Measurements from ENCODE around the gene ARL4A. TPM values are rescaled to one million over a fixed set of nuclear protein-coding genes. Genes with fewer than 3 reads are reported as not detected.
"Not testable (repeated sequence)": the region's sequence is repeated elsewhere in the genome, so short reads cannot be mapped to it uniquely, and the experiment has no call there.

Gene ARL4A
- polyA plus RNA-seq, 1 experiment = 3.3 TPM

GRCh38 chr7:12689451-12689850 is 2.0 kb downstream of the ARL4A start:
- ChIA-PET CTCF (interaction anchor here (0.8 to 1.3 kb wide), 2 partner anchors 8 to 13 kb away, joined by 3 read pairs; no protein-coding TSS in a partner anchor), POLR2A (no interaction called here)
- no peak for TF ChIP-seq CTCF (IDR thresholded peaks at IDR 0.05; ENCODE audit: insufficient read depth, low read depth, low read length)
- DNase-seq (ENCODE audit: low read depth) = no peak
- H3K36me3 ChIP-seq (ENCODE audit: control insufficient read depth, insufficient read depth, low read length) = no peaks in the 10 kb centered on the region
- no peak overlapping the region for H3K4me3 ChIP-seq (ENCODE audit: low read depth, low read length)
- H3K27me3 ChIP-seq (ENCODE audit: control insufficient read depth, insufficient read depth, low read length) = no peaks in the 10 kb centered on the region

- CTCF ChIA-PET = interaction anchor here (0.6 to 1.2 kb wide), 4 partner anchors 22 to 209 kb away, joined by 3 read pairs; no protein-coding TSS in a partner anchor
- POLR2A ChIA-PET = interaction anchor here (0.6 kb wide), 1 partner anchor 14 kb away, joined by 3 read pairs; no protein-coding TSS in a partner anchor
- TF ChIP-seq CTCF (IDR thresholded peaks at IDR 0.05; ENCODE audit: insufficient read depth, low read depth, low read length) = no peak
- no peak for DNase-seq (ENCODE audit: low read depth)
- no peaks in the 10 kb centered on the region for H3K36me3 ChIP-seq (ENCODE audit: control insufficient read depth, insufficient read depth, low read length)
- H3K27me3 ChIP-seq (ENCODE audit: control insufficient read depth, insufficient read depth, low read length) = no peaks in the 10 kb centered on the region
- no peak overlapping the region for H3K4me3 ChIP-seq (ENCODE audit: low read depth, low read length)
Observed at GRCh38 chr7:12690041-12690878, 2.8 kb downstream of the ARL4A start.

GRCh38 chr7:12691388-12691787 is 4.0 kb downstream of the ARL4A start:
- H3K36me3 ChIP-seq (ENCODE audit: control insufficient read depth, insufficient read depth, low read length); DNase-seq (ENCODE audit: low read depth); H3K27me3 ChIP-seq (ENCODE audit: control insufficient read depth, insufficient read depth, low read length); H3K4me3 ChIP-seq (ENCODE audit: low read depth, low read length); POLR2A ChIA-PET: not testable (repeated sequence)
- CTCF ChIA-PET = interaction anchor here (0.8 to 1.1 kb wide), 2 partner anchors 155 to 208 kb away, joined by 3 read pairs; no protein-coding TSS in a partner anchor

- POLR2A ChIA-PET = interaction anchor here (0.6 kb wide), 1 partner anchor 271 kb away, joined by 4 read pairs; no protein-coding TSS in a partner anchor
Observed at GRCh38 chr7:12692035-12692434, 4.6 kb downstream of the ARL4A start.

GRCh38 chr7:12692479-12693259 is 5.2 kb downstream of the ARL4A start:
- Histone ChIP-seq H3K4me3 (ENCODE audit: low read depth, low read length) (no peak overlapping the region), H3K36me3 (ENCODE audit: control insufficient read depth, insufficient read depth, low read length) (no peaks in the 10 kb centered on the region), H3K27me3 (ENCODE audit: control insufficient read depth, insufficient read depth, low read length) (no peaks in the 10 kb centered on the region)
- ChIA-PET CTCF (no interaction called here), POLR2A (interaction anchor here (0.6 kb wide), 1 partner anchor 270 kb away, joined by 4 read pairs; no protein-coding TSS in a partner anchor)
- no peak for DNase-seq (ENCODE audit: low read depth)
- TF ChIP-seq CTCF (IDR thresholded peaks at IDR 0.05; ENCODE audit: insufficient read depth, low read depth, low read length) = no peak

More at GRCh38 chr7:12692035-12692434, 4.6 kb downstream of the ARL4A start:
- no peak for TF ChIP-seq CTCF (IDR thresholded peaks at IDR 0.05; ENCODE audit: insufficient read depth, low read depth, low read length)
- Histone ChIP-seq H3K36me3 (ENCODE audit: control insufficient read depth, insufficient read depth, low read length) (no peaks in the 10 kb centered on the region), H3K4me3 (ENCODE audit: low read depth, low read length) (no peak overlapping the region), H3K27me3 (ENCODE audit: control insufficient read depth, insufficient read depth, low read length) (no peaks in the 10 kb centered on the region)
- DNase-seq (ENCODE audit: low read depth) = no peak
- CTCF ChIA-PET = no interaction called here

All from BJ (cell line).